GM19023 (cell line): ENCODE measurements around the gene MBNL3.

Experiments used
- ATAC-seq: cut with Tn5 transposase; IDR thresholded peaks from one replicate; pipeline ENCODE4 v1.9.1; 2021; ENCODE audit warnings: mild to moderate bottlenecking, moderate library complexity; ENCODE audit not compliant: unreplicated experiment

MBNL3 gene

GRCh38 chrX:132488819-132489577 is at the start of gene MBNL3:
MBNL3 (minus strand) TSS chrX:132489038; CDS start chrX:132439611, 49,427 bp downstream.
- peak; percentile 73 for ATAC-seq

GRCh38 chrX:132533409-132533808 is 44.6 kb upstream of the MBNL3 start:
- no peak for ATAC-seq

- ATAC-seq = no peak
Observed at GRCh38 chrX:132532913-132533312, 44.1 kb upstream of the MBNL3 start.

- ATAC-seq = no peak
Observed at GRCh38 chrX:132532097-132532496, 43.3 kb upstream of the MBNL3 start.

- ATAC-seq = no peak
Observed at GRCh38 chrX:132520792-132521191, 32.0 kb upstream of the MBNL3 start.

GRCh38 chrX:132520213-132520612 is 31.4 kb upstream of the MBNL3 start:
- ATAC-seq = no peak

GRCh38 chrX:132518401-132518800 is 29.6 kb upstream of the MBNL3 start:
- ATAC-seq = no peak

GRCh38 chrX:132508834-132509233 is 20.0 kb upstream of the MBNL3 start:
- ATAC-seq = no peak

GRCh38 chrX:132505116-132505515 is 16.3 kb upstream of the MBNL3 start:
- no peak for ATAC-seq

- no peak for ATAC-seq
Observed at GRCh38 chrX:132504417-132504816, 15.6 kb upstream of the MBNL3 start.

GRCh38 chrX:132501606-132502005 is 12.8 kb upstream of the MBNL3 start:
- ATAC-seq = no peak

GRCh38 chrX:132497432-132497831 is 8.6 kb upstream of the MBNL3 start:
- no peak for ATAC-seq

- no peak for ATAC-seq
Observed at GRCh38 chrX:132493095-132493494, 4.3 kb upstream of the MBNL3 start.

- ATAC-seq = no peak
Observed at GRCh38 chrX:132491191-132491590, 2.4 kb upstream of the MBNL3 start.

- peak; percentile 33 for ATAC-seq
Observed at GRCh38 chrX:132489578-132490419, 961 bp upstream of the MBNL3 start.

- no peak for ATAC-seq
Observed at GRCh38 chrX:132488180-132488705, 595 bp downstream of the MBNL3 start.

GRCh38 chrX:132486599-132487178 is 2.1 kb downstream of the MBNL3 start:
- ATAC-seq = no peak

GRCh38 chrX:132483951-132484350 is 4.9 kb downstream of the MBNL3 start:
- ATAC-seq = no peak

GRCh38 chrX:132483488-132483887 is 5.3 kb downstream of the MBNL3 start:
- ATAC-seq = peak; percentile 29

- ATAC-seq = no peak
Observed at GRCh38 chrX:132482632-132483031, 6.2 kb downstream of the MBNL3 start.

GRCh38 chrX:132481449-132481848 is 7.4 kb downstream of the MBNL3 start:
- ATAC-seq = no peak
